Measurements from ENCODE around the gene ETV6. TPM values are rescaled to one million over a fixed set of nuclear protein-coding genes. Genes with fewer than 3 reads are reported as not detected.

Gene ETV6
- total and polyA plus RNA-seq, 2 of the 8 experiments (the other 6 are each of a cell fraction or from before 2014, with no cell fraction given) = 5.5 to 23.9 TPM

GRCh38 chr12:11695321-11695720 is 45.8 kb downstream of the ETV6 start:
- Histone ChIP-seq H3K79me1 (ENCODE audit: low read depth, low read length) (peaks cover 3% of the 10 kb centered on the region; the same call in 1 of the 2 replicates), H3K9ac (replicated peaks in 1 of 4; ENCODE audit: extremely low read depth in 1 of 4, low read depth in 3 of 4, low read length in 3 of 4) (no peak overlapping the region)
- FAIRE-seq = no peak

More at GRCh38 chr12:11695321-11695720, 45.8 kb downstream of the ETV6 start:
- Histone ChIP-seq H3K4ac (replicated peaks; ENCODE audit: insufficient read length, low read depth, low read length) (no peak overlapping the region), H4K5ac (ENCODE audit: insufficient read length, low read depth, low read length) (no peak overlapping the region), H3K4me2 (ENCODE audit: insufficient read depth in 1 of 2, low read depth in 2 of 2, low read length in 2 of 2) (no peak overlapping the region), H3K56ac (replicated peaks; ENCODE audit: insufficient read length, low read depth, low read length) (no peak overlapping the region), H2BK15ac (ENCODE audit: low read length) (no peak overlapping the region), H3K4me1 (replicated peaks in 1 of 4; ENCODE audit: control insufficient read depth in 3 of 4, insufficient read depth in 4 of 4, low read length in 3 of 4) (peaks cover 0 to 2% (median 0%) of the 10 kb centered on the region in 4 experiments; a peak in 1 of 7 replicates), H4K20me1 (replicated peaks in 1 of 2; ENCODE audit: control insufficient read depth in 1 of 2, insufficient read depth in 2 of 2, low read length in 2 of 2) (peaks cover 0 to 5% of the 10 kb centered on the region in 2 experiments), H3K27me3 (replicated peaks in 1 of 4; ENCODE audit: control insufficient read depth in 3 of 4, extremely low read depth in 1 of 4, insufficient read depth in 3 of 4, low read length in 3 of 4) (no peaks in the 10 kb centered on the region), H3K36me3 (ENCODE audit: control insufficient read depth in 2 of 4, insufficient read depth in 4 of 4, low read length in 3 of 4) (no peaks in the 10 kb centered on the region), H3K27ac (ENCODE audit: low read depth, low read length) (no peak overlapping the region), H2BK5ac (ENCODE audit: low read depth, low read length) (no peak overlapping the region), H4K91ac (replicated peaks; ENCODE audit: insufficient read length, low read length) (no peak overlapping the region), H2BK12ac (ENCODE audit: low read depth, low read length) (no peak overlapping the region), H3K9me3 (ENCODE audit: insufficient read depth in 2 of 2, low read depth in 1 of 2, low read length in 1 of 2) (no peaks in the 10 kb centered on the region), H3K23ac (ENCODE audit: insufficient read length) (no peak overlapping the region), H2AFZ (ENCODE audit: low read length) (no peak overlapping the region), H3K4me3 (ENCODE audit: extremely low read depth in 1 of 4, insufficient read depth in 2 of 4, low read depth in 3 of 4, low read length in 4 of 4) (no peak overlapping the region), H3K14ac (ENCODE audit: insufficient read length) (no peak overlapping the region), H2BK20ac (ENCODE audit: low read length) (no peak overlapping the region), H3K18ac (ENCODE audit: extremely low read depth, low read length) (no peak overlapping the region), H2AK5ac (ENCODE audit: low read depth, low read length) (no peak overlapping the region), H3K23me2 (ENCODE audit: low read depth, low read length) (no peaks in the 10 kb centered on the region), H2BK120ac (replicated peaks; ENCODE audit: low read depth, low read length) (no peak overlapping the region), H4K8ac (ENCODE audit: extremely low read depth, insufficient read depth, low read length) (no peak overlapping the region), H3K79me2 (ENCODE audit: control insufficient read depth in 1 of 2, insufficient read depth in 2 of 2, low read length in 2 of 2) (peaks cover 0 to 8% of the 10 kb centered on the region in 2 experiments; a peak in 2 of 4 replicates)
- no peak for TF ChIP-seq BRCA1 (IDR thresholded peaks at IDR 0.05; ENCODE audit: low read depth, low read length)
- no peak for DNase-seq (ENCODE audit: low read depth in 1 of 2, low spot score in 2 of 2)
- POLR2A ChIA-PET (ENCODE audit: partially characterized antibody) = no interaction called here
- WGBS, 2 experiments (ENCODE audit: extremely low coverage in 1 of 2, insufficient coverage in 1 of 2, insufficient read length in 1 of 2, insufficient replicate concordance in 2 of 2, low coverage in 1 of 2, low lambda C conversion rate in 2 of 2, missing lambda C conversion rate in 1 of 2) = 87% methylated on average over 3 of the region's 3 CpGs; no CpG with 5 or more reads in 1 of the 2 experiments
- CTCF ChIA-PET (ENCODE audit: partially characterized antibody) = no interaction called here

Data from H1 (cell line).